Islet precursor cell (in vitro differentiated cells): ENCODE data around the gene ZC3H13.

Source experiments
- DNase-seq: peaks from one replicate; pipeline ENCODE4 v3.0.0-alpha.2; 2018

Gene ZC3H13, protein sequence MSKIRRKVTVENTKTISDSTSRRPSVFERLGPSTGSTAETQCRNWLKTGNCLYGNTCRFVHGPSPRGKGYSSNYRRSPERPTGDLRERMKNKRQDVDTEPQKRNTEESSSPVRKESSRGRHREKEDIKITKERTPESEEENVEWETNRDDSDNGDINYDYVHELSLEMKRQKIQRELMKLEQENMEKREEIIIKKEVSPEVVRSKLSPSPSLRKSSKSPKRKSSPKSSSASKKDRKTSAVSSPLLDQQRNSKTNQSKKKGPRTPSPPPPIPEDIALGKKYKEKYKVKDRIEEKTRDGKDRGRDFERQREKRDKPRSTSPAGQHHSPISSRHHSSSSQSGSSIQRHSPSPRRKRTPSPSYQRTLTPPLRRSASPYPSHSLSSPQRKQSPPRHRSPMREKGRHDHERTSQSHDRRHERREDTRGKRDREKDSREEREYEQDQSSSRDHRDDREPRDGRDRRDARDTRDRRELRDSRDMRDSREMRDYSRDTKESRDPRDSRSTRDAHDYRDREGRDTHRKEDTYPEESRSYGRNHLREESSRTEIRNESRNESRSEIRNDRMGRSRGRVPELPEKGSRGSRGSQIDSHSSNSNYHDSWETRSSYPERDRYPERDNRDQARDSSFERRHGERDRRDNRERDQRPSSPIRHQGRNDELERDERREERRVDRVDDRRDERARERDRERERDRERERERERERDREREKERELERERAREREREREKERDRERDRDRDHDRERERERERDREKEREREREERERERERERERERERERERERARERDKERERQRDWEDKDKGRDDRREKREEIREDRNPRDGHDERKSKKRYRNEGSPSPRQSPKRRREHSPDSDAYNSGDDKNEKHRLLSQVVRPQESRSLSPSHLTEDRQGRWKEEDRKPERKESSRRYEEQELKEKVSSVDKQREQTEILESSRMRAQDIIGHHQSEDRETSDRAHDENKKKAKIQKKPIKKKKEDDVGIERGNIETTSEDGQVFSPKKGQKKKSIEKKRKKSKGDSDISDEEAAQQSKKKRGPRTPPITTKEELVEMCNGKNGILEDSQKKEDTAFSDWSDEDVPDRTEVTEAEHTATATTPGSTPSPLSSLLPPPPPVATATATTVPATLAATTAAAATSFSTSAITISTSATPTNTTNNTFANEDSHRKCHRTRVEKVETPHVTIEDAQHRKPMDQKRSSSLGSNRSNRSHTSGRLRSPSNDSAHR (N-terminal part only)

DNA sequence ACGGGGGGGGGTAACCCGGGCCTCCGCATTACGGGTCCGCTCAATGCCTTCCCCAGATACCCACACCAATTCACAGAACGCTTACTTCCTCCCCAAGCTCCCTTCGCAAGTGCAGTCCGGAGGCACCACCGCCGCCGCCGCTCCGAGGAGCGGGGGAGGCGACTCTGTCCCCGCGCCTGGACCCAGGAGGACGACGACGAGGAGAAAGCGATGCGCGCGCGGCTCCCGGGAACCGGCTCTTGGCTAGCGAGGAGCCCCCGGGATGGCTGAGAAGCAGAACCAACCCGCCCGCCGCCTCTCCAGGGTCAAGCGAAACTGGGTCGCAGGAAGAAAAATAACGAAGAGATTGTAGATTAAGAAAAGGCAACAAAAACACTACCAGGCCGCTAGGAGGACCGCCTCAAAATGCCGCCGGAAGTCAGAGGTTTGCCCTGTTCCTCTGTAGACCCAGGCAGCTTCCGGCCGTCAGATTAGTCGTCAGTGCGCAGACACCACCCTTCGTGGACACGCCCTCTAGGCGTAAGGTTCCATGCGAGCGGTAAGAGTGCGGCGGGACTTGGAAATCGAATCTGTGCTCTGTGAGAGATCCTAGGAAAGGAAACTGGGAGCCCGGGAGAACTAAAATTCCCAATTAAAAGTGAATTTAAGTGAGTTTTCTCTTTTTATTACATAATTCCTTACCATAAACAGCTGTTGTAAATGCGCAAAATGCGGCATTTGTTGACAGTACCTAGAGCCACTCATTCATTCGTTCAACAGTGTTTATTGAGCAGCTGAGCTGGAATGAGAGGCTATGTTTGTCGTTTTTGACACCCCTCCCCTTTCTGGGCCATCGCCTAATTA is at the start of gene ZC3H13:
ZC3H13 (minus strand) TSS at position 428 of the 843 bp plus-strand sequence. CDS start 7,239 bp downstream, outside the sequence.
- peak; percentile 98 for DNase-seq

DNA sequence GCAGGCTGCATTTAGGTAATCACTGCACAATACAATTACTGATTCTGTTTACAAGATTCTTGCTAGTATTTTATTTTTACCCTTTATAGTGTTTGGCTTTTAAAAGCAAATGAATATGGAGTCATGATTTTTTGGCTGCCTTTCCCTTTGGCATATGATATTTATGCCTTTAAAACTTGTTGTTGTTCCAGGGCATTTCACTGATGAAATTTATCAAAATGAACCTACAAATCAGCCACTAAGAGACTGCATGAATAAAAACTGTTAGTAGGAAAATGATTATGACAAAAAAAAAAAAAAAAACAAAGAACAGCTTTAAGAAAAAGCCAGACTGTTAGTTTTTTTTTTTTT is 49.7 kb upstream of the ZC3H13 start:
- DNase-seq: no peak

DNA sequence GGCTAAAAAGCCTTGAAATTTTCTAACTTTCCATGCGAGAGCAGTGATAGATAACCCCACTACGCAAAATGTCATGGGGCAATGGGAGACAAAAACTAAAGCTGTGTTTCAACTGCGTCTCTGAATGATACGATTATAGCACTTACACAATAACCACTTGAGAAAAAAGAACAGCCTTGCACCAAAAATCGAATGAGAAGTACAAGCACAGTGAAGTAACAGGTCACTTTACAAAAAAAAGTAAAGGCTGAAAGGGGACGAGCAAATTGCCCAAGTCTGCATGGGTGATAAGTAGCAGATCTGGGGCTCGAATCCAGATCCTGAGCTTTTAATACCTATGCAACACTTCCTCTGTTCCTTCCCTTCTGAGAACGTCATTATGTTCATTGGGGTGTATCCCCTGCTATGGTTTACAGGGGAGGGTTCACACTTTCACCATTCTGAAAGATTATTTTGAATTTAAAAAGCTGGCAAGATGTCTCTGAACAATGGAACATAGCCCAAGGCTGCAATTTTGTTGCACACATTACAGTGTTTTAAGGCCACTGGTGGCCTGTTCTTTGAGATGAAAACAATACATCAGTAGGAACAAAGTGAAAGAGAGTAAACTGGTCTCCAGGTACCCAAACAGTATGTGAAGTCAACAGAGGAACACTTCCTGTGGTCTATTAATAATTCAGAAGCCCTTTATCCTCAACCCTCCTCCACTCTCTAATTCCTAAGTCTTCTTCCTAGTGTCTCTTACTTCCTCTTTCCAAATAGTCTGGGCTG is 49.1 kb upstream of the ZC3H13 start:
- no peak for DNase-seq

DNA sequence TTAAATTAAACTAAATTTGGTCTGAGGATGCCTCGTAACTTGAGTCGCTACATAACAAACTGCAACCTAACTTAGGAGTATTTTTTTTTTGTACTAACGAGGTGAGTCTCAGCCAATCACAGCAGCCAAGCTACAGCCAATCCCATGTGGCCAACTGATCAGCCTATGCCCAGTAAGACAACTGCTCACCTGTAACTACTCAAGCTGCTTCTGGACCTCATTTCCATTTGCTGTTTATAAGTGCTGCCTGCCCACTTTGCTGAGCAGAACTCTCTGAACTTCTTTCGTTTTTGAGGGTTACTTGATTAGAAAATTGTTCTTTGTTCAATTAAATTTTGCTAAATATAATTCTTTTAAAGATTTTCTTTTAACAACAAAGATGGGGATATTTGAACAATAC is 48.5 kb upstream of the ZC3H13 start:
- DNase-seq: no peak

DNA sequence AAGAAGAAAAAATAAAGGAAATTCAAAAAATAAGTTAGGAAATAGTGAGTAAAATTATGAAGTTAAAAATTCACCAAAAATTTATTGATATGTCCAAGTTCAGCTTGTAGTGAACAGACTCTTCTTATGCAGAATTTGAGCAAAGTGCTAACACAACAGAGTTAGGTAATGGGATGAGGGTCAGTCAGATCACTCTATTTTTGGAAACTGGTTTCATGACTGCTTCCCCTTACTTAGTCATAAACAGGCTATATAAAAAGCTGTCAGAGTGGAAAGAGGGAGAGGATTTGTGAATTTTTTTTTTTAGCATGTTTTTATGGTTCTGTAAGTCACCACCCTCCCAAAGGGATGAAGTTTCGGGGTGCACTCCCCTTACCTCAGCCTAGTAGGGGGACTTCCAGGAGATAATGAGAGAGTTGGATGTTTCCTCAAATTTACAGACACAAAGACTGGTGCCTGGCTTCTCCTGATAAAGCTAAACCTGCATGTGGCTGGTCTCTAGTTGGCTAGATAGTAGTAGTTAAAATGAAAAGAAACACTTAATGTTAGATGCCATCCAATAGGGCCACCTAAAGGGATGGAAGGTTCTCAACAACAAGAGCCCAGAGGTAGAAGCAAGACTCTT is 47.8 kb upstream of the ZC3H13 start:
- DNase-seq: no peak

DNA sequence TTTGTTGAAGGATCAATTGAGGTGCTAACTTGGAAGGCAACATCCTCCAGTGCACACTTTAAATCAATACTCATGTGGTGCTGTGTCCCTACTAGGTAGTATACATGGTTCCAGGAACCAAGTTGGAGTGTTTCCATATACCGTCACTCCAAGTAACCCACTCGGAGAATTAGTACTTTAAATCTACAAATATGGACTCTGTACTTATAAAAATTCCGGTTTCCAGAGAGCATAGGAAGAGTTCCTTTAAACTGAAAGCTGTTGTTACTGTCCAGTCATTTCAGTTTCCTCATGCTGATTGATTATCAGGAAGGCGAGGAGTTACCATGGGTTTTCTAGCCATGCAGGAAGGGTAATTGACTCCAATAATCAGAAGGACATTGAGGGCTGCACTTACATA is 45.1 kb upstream of the ZC3H13 start:
- DNase-seq: no peak

DNA sequence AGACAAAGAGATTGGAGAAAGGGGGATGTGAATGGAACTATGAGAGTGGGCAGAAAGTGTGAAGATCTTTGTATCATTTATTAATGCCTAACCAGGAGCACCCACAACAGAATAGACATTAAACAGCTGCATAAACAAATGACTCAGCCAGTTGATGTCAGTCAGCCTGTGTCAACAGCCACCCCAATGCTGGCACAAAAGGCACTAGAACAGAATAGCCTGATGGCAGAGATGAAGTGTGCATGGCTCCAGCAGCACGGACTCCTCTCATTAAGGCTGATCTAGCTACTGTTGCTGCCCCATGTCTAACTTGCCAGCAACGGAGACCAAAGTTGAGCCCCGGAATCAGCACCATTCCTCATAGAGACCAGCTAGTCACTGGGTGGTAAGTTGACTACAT is 44.5 kb upstream of the ZC3H13 start:
- no peak for DNase-seq

DNA sequence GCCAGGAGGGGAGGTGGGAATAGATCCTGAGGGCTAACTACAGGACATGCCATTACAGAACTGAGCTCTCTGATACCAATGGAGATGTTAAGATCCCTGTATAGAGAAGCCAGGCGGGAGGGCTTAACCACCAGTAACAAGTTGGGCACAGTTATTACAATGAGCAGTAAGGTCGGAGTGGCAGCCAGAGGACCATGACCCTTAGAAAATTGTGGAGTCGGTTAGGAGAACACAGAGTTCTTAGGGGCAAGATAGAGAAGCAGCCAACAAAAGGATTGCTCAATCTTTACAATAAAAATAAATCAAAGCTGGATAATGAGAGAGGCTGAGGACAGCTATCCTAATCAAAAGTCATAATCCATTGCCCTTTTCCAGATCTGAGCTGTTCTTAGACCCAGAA is 41.9 kb upstream of the ZC3H13 start:
- DNase-seq: no peak

DNA sequence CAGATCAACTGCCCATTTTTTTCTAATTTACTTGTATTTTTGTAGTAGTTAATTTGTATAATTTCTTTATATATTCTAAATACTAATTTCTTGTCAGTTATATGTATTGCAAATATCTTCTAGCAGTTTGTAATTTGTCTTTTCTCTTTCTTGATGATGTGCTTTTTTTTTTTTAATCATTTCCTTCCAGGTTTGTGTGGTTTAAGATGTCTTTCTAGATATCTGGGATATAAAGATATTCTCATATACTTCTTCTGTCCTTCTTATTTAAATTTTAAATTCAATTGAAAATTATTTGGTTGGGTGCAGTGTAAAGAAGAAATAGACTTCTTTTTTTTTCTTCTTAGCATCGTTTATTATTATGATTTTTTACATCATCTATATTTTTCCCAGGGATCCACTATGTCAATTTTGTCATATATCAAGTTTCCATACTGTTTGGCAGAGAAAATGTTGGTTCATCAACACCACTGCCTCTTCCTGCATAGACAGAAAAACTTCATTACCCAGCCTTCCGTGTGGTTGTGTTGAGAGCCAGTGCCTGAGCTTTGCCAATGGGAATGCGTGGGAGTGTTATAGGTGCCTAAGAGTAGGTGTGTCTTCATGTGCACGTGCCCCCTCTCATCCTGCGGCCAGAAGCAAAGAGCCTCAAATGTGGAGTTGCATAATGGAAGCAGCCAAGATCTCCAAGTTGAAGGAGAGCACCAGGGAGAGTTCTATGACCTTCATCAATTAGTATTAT is 36.4 kb upstream of the ZC3H13 start:
- DNase-seq: no peak

DNA sequence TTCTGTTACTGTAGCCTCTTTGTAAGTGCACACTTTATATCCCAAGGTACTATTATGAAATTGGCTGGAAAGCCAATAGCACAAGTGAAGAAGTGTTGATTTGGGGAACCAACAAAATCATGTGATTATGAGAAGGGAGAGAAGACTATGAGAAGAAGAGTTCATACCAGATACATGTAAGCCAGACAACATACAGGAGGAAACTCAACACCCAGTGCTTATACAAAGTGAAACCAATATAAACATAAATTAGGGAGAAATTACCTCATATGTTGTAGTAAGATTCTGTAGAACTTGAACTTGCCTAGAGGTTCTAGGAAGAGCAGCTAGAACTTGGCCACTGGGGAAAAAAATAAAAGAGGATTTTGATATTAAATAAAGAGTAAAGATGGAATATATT is 34.9 kb upstream of the ZC3H13 start:
- no peak for DNase-seq

DNA sequence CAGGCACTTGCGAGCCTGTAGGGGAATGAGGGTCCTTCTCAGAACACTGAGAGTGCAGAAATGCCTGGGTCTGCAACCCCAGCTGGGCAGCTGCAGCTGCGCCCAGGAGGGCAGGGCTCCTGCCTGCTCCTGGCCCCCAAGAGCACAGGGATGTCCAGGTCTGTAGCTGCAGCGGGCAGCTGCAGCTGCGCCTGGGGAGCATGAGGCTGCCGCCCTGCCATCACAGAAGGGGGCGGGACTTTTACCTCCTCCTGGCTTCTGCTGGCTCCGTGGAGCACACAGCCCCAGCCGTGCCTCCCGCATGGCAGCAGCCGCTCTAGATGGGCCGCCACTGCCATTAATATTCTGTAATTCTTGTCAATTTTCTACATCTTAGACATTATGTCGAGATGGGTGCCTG is 34.4 kb upstream of the ZC3H13 start:
- DNase-seq: no peak

DNA sequence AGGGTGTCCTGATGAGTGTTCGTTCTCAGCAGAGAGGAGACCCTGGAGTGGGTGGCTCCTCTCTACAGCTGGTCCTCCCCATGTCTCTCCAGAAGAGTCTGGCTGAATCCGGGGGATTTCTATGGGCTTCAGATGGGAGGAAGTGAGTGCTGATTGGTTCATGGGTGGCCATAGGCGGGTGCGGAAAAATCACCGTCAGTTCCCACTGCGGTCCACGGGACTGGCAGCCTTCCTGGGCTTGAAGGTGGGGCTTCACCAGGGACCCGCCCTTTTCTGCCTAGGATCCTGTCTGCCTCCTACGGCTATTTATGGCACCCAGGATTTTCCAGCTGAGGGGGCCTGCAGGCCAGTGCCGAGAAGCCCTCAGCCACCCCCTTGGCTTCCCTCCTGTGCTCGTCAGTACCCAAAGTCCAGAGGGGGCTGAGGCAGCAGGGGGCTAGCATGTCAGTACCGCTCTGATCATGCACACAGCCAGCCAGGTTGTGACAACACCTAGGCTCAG is 33.9 kb upstream of the ZC3H13 start:
- no peak for DNase-seq

DNA sequence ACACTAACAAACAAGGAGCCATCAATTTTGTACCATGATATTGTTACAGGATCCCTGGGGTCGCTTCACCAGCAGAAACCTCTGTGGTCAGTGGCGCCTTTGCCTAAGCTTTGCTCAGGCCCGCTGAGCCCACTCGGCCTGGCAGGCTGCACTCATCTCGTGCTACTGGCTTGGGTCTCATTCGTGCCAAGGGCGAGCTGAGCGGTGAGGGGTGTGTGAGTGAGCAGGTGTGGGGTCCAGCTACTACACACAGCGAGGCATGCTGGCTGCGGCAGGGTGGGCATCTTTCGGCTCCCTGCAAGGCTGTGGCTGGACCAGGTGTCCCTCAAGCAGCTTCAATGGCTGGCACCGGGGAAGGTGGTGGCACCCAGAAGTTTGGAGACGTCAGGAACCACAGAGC is 33.2 kb upstream of the ZC3H13 start:
- no peak for DNase-seq

DNA sequence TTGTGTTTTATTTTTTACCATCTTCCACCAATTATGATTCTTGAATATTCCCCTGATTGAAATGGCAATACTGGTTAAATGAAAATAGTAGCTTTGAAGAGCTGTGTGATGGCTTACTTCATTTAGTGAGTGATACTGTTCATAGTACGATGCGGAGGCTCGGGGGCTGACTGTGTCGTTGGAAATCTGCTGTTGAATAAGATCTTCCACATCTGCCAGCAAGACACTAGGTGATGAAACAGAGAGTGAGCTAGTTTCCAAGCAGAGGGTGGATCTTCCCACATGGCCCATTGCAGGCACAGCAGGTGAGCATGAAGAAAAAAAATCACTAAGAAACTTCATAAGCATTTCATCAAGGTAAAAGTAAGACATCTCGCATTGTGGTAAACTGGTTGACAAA is 29.8 kb upstream of the ZC3H13 start:
- no peak for DNase-seq

DNA sequence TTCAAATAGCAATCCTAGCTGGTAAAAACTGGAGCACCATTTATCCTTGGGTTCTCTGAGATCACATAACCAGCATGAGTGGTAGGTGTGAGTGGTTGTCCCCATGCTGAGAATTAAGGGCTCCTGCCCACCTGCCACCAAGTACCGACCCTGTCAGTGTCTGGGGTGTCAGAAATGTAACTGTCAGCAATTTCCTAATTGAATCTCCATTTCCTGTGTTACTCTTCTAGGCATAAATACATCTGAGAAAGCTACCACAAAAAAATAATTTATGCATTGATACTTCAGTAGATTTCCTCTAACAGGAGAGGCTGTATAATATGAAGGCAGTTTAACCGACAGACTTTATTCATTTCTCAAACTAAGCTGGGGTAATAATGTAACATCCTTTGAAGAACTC is 27.2 kb upstream of the ZC3H13 start:
- no peak for DNase-seq

DNA sequence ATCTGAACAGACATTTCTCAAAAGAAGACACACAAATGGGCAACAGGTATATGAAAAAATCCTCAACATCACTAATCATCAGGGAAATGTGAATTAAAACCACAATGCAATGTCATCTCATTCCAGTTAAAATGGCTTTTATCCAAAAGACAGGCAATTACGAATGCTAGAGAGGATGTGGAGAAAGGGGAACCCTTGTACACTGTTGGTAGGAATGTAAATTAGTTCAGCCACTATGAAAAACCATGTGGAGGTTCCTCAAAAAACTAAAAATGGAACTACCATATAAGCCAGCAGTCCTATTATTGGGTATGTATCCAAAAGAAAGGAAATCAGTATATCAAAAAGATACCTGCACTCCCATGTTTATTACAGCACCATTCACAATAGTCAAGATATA is 24.7 kb upstream of the ZC3H13 start:
- DNase-seq: no peak

DNA sequence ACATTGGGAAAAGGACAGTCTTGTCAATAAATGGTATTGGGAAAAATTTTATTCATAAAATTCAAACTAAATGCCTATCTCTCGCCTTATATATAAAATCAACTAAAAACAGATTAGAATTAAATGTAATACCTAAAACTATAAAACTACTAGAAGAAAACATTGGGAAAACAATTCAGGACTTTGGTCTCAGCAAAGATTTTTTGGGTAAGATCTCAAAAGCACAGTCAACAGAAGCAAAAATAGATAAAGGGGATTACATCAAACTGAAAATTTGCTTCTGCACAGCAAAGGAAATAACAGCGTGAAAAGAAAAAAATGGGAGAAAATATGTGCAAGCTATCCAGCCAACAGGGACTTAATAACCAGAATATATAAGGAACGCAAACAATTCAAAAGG is 24.3 kb upstream of the ZC3H13 start:
- no peak for DNase-seq

DNA sequence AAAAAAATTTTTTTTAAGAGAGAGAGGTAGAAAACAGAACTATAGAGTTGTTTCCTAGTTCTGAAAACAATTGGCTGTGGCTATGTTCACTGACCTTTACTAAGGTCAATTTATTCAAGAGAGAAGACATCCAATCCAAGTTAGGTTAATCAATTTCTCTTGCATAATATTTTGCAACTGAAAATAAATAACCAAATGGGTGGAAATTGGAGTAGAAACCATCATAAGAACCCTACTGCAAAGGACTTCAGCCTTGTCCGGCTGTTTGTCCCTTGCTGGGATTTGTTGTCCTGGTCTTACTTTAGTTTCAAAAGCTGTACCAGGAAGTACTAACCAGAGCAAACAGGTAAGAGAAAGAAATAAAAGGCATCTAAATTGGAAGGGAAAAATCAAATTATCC is 23.3 kb upstream of the ZC3H13 start:
- DNase-seq: no peak

DNA sequence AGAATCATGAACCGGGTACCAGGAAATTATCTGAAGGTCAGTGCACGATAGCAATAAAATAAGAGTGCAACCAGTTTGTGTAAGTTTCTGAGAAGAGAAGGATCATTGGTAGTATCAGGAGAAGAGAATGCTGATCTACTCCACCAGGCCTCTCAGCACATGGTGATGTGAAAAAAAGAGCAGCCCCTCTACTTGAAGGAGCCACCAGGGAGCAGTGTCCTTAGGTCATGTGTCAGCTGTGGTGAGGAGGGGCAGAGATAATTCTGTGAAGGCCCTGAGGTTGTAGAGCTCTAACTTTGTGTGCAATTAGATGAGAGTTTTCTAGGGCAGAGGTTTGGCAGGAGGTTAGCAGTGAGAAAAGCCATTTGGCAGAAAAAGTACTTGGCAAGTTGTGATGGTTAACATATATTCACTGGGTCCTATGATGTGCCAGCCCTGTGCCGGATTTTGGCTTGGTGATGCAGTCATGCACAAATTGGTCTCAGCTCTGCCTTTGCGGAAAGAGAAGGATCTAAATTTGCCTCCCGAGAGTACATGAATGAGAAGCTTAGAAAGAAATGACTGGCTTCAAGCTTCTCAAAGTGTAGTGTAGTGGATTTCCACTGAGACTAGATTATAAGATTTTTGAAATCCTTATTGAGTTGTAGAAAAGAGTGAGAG is 19.2 kb upstream of the ZC3H13 start:
- peak; percentile 57 for DNase-seq

DNA sequence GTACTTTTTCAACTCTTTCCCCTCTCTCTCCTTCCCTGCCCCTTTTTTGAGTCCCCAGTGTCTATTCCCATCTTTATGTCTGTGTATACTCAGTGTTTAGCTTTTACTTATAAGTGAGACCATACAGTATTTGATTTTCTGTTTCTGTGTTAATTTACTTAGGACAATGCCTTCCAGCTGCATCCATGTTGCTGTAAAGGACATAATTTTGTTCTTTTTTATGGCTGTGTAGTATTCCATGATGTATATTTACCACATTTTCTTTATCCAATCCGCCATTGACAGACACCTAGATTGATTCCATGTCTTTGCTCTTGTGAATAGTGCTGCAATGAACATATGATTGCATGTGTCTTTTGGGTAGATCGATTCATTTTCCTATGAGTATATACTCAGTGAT is 10.7 kb upstream of the ZC3H13 start:
- no peak for DNase-seq
